ENCODE data around the gene PTPN14. TPM values are rescaled to one million over a fixed set of nuclear protein-coding genes. Genes with fewer than 3 reads are reported as not detected.

The PTPN14 gene
- total and polyA plus RNA-seq, 8 donors: 14.9 to 38.0 (median 17.9) TPM

GRCh38 chr1:214546886-214547641, 4.3 kb downstream of the PTPN14 start:
- intact Hi-C loops (cut with DNase I): no loop called here
- ATAC-seq (no peak), DNase-seq (no peak)
- Histone ChIP-seq H3K27ac (no peak overlapping the region), H3K4me1 (peaks cover 11 to 13% of the 10 kb centered on the region in 2 donors), H3K9me3 (no peaks in the 10 kb centered on the region), H3K4me3 (no peak overlapping the region), H3K36me3 (no peaks in the 10 kb centered on the region), H3K27me3 (peaks cover 0 to 34% of the 10 kb centered on the region in 2 donors)
- no peak for TF ChIP-seq CTCF (IDR thresholded peaks at IDR 0.05)

- intact Hi-C loops (cut with DNase I): no loop called here
- no peak for ATAC-seq
- H3K36me3 ChIP-seq: no peaks in the 10 kb centered on the region
- no peak overlapping the region for H3K4me3 ChIP-seq
- DNase-seq: no peak
- H3K27me3 ChIP-seq: peaks cover 0 to 24% of the 10 kb centered on the region in 2 donors
- H3K4me1 ChIP-seq: peaks cover 11 to 16% of the 10 kb centered on the region in 2 donors
- no peak overlapping the region for H3K27ac ChIP-seq
- TF ChIP-seq CTCF (IDR thresholded peaks at IDR 0.05): no peak
- no peaks in the 10 kb centered on the region for H3K9me3 ChIP-seq
Observed at GRCh38 chr1:214546084-214546483, 5.3 kb downstream of the PTPN14 start.

GRCh38 chr1:214545293-214545692, 6.1 kb downstream of the PTPN14 start:
- Histone ChIP-seq H3K27me3 (peaks cover 0 to 16% of the 10 kb centered on the region in 2 donors), H3K9me3 (no peaks in the 10 kb centered on the region), H3K27ac (no peak overlapping the region), H3K36me3 (no peaks in the 10 kb centered on the region), H3K4me3 (no peak overlapping the region), H3K4me1 (peaks cover 11 to 16% of the 10 kb centered on the region in 2 donors)
- ATAC-seq: no peak
- intact Hi-C loops (cut with DNase I): no loop called here
- no peak for TF ChIP-seq CTCF (IDR thresholded peaks at IDR 0.05)
- no peak for DNase-seq

- TF ChIP-seq CTCF (IDR thresholded peaks at IDR 0.05): no peak
- ATAC-seq (no peak), DNase-seq (no peak)
- intact Hi-C loops (cut with DNase I): no loop called here
- H3K27ac ChIP-seq: no peak overlapping the region
- peaks cover 8 to 16% of the 10 kb centered on the region in 2 donors for H3K4me1 ChIP-seq
- peaks cover 0 to 11% of the 10 kb centered on the region in 2 donors for H3K27me3 ChIP-seq
- no peaks in the 10 kb centered on the region for H3K36me3 ChIP-seq
- H3K4me3 ChIP-seq: no peak overlapping the region
- no peaks in the 10 kb centered on the region for H3K9me3 ChIP-seq
Observed at GRCh38 chr1:214544791-214545190, 6.6 kb downstream of the PTPN14 start.

- intact Hi-C loops (cut with DNase I): no loop called here
- ATAC-seq: no peak
Observed at GRCh38 chr1:214542275-214543199, 8.9 kb downstream of the PTPN14 start.

More at GRCh38 chr1:214542275-214543199, 8.9 kb downstream of the PTPN14 start:
- Histone ChIP-seq H3K27me3 (no peaks in the 10 kb centered on the region), H3K27ac (no peak overlapping the region), H3K36me3 (no peaks in the 10 kb centered on the region), H3K4me1 (peaks cover 6 to 9% of the 10 kb centered on the region in 2 donors), H3K4me3 (no peak overlapping the region), H3K9me3 (no peaks in the 10 kb centered on the region)
- no peak for TF ChIP-seq CTCF (IDR thresholded peaks at IDR 0.05)
- no peak for DNase-seq
